Loucy (cell line): ENCODE data around the gene ARRB1.

Experiments
- H2AFZ ChIP-seq: fragments of 200-600 bp; sonication (generic); 2 replicates; pipeline ENCODE4 v1.6.0; 2016; ENCODE audit warnings: antibody characterized with exemption, mild to moderate bottlenecking, low read length, moderate library complexity
- H3F3A ChIP-seq: fragments of 200-600 bp; 2 replicates; pipeline ENCODE4 v1.6.0; 2016; ENCODE audit warnings: antibody characterized with exemption, low read depth, mild to moderate bottlenecking
- H3K27me3 ChIP-seq: fragments of 200-600 bp; sonication (generic); 2 replicates; pipeline ENCODE4 v1.6.1; 2014; ENCODE audit warnings: low read length, mild to moderate bottlenecking; ENCODE audit not compliant: insufficient read depth, poor library complexity, severe bottlenecking
- H3K36me3 ChIP-seq: fragments of 200-600 bp; sonication (generic); 2 replicates; pipeline ENCODE4 v1.6.1; 2016; ENCODE audit warnings: low read length; ENCODE audit not compliant: insufficient read depth
- H3K4me1 ChIP-seq: fragments of 200-600 bp; sonication (generic); 2 replicates; pipeline ENCODE4 v1.5.1; 2014; ENCODE audit warnings: low read length, mild to moderate bottlenecking; ENCODE audit not compliant: insufficient read depth, poor library complexity, severe bottlenecking
- H3K4me2 ChIP-seq: fragments of 200-600 bp; sonication (generic); 2 replicates; pipeline ENCODE4 v1.6.0; 2014; ENCODE audit warnings: antibody characterized with exemption, low read length, low read depth, mild to moderate bottlenecking; ENCODE audit not compliant: poor library complexity, severe bottlenecking
- H3K4me3 ChIP-seq: fragments of 200-600 bp; sonication (generic); 2 replicates; pipeline ENCODE4 v1.5.1; 2014; ENCODE audit warnings: low read length, mild to moderate bottlenecking, mixed read lengths; ENCODE audit not compliant: poor library complexity, severe bottlenecking
- H3K79me2 ChIP-seq: fragments of 200-600 bp; sonication (generic); 2 replicates; pipeline ENCODE4 v1.6.1; 2014; ENCODE audit warnings: low read length; ENCODE audit not compliant: insufficient read depth
- H3K9ac ChIP-seq: fragments of 200-600 bp; sonication (generic); 2 replicates; pipeline ENCODE4 v1.6.0; 2014; ENCODE audit warnings: mild to moderate bottlenecking, low read depth, low read length, moderate library complexity; ENCODE audit not compliant: poor library complexity, severe bottlenecking
- H3K9me2 ChIP-seq: fragments of 200-600 bp; sonication (generic); replicated peaks from 2 replicates; pipeline ENCODE4 v1.6.1; 2016; ENCODE audit warnings: low read depth, low read length, mixed read lengths
- H3K9me3 ChIP-seq: fragments of 200-600 bp; sonication (generic); 2 replicates; pipeline ENCODE4 v1.6.1; 2014; ENCODE audit warnings: mild to moderate bottlenecking, antibody characterized with exemption, low read length, low read depth; ENCODE audit not compliant: insufficient read depth
- H4K20me1 ChIP-seq: fragments of 200-600 bp; sonication (generic); 2 replicates; pipeline ENCODE4 v1.6.0; 2014; ENCODE audit warnings: antibody characterized with exemption, low read length, mild to moderate bottlenecking; ENCODE audit not compliant: insufficient read depth, poor library complexity, severe bottlenecking
- CTCF ChIP-seq: fragments of 200-600 bp; sonication (generic); conservative IDR thresholded peaks from 2 replicates; pipeline ENCODE4 v1.5.1; 2014; ENCODE audit warnings: mild to moderate bottlenecking, antibody characterized with exemption, low read length
- EZH2phosphoT487 ChIP-seq: fragments of 200-600 bp; IDR thresholded peaks from 2 replicates; pipeline ENCODE4 v1.6.1; 2018; ENCODE audit warnings: antibody characterized with exemption, mild to moderate bottlenecking, moderate library complexity, borderline replicate concordance

Gene ARRB1

GRCh38 chr11:75283391-75283931 is 68.0 kb downstream of the ARRB1 start:
- Histone ChIP-seq H3F3A (no peaks in the 10 kb centered on the region), H4K20me1 (no peaks in the 10 kb centered on the region), H3K4me3 (no peak overlapping the region), H3K9me3 (no peaks in the 10 kb centered on the region), H3K4me1 (no peaks in the 10 kb centered on the region), H3K27me3 (no peaks in the 10 kb centered on the region), H3K36me3 (peaks cover 89% of the 10 kb centered on the region; the same call in 1 of the 2 replicates), H3K9ac (no peak overlapping the region), H3K9me2 (no peaks in the 10 kb centered on the region), H2AFZ (no peak overlapping the region), H3K79me2 (no peaks in the 10 kb centered on the region), H3K4me2 (no peak overlapping the region)
- TF ChIP-seq EZH2phosphoT487 (no peak), CTCF (no peak)

- Histone ChIP-seq H3F3A (no peaks in the 10 kb centered on the region), H3K9ac (no peak overlapping the region), H3K27me3 (no peaks in the 10 kb centered on the region), H3K9me2 (no peaks in the 10 kb centered on the region), H3K4me2 (no peak overlapping the region), H3K79me2 (no peaks in the 10 kb centered on the region), H2AFZ (no peak overlapping the region), H3K36me3 (peaks cover 97% of the 10 kb centered on the region; the same call in 1 of the 2 replicates), H4K20me1 (no peaks in the 10 kb centered on the region), H3K4me3 (no peak overlapping the region), H3K4me1 (no peaks in the 10 kb centered on the region), H3K9me3 (no peaks in the 10 kb centered on the region)
- TF ChIP-seq EZH2phosphoT487 (no peak), CTCF (no peak)
Observed at GRCh38 chr11:75281469-75282095, 69.9 kb downstream of the ARRB1 start.

GRCh38 chr11:75280770-75281468 is 70.5 kb downstream of the ARRB1 start:
- TF ChIP-seq EZH2phosphoT487 = no peak
- no peak for TF ChIP-seq CTCF
- Histone ChIP-seq H3K36me3 (peaks cover 98% of the 10 kb centered on the region; the same call in 1 of the 2 replicates), H3K4me1 (no peaks in the 10 kb centered on the region), H3K4me2 (no peak overlapping the region), H3K9ac (no peak overlapping the region), H3F3A (no peaks in the 10 kb centered on the region), H3K9me3 (no peaks in the 10 kb centered on the region), H2AFZ (no peak overlapping the region), H3K4me3 (no peak overlapping the region), H4K20me1 (no peaks in the 10 kb centered on the region), H3K27me3 (no peaks in the 10 kb centered on the region), H3K79me2 (no peaks in the 10 kb centered on the region), H3K9me2 (no peaks in the 10 kb centered on the region)
